HG03457 (cell line): ENCODE measurements around the gene ZBED3.

Source experiments
- ATAC-seq: cut with Tn5 transposase; IDR thresholded peaks from one replicate; pipeline ENCODE4 v1.9.1; 2021; ENCODE audit warnings: moderate number of reproducible peaks; ENCODE audit not compliant: unreplicated experiment

The ZBED3 gene

GRCh38 chr5:77077829-77078176 lies 9.3 kb downstream of the ZBED3 start:
- no peak for ATAC-seq

- peak; percentile 87 for ATAC-seq
These were observed 9.9 kb downstream of the ZBED3 start for GRCh38 chr5:77076961-77077828.

- no peak for ATAC-seq
These were observed 12.3 kb downstream of the ZBED3 start for GRCh38 chr5:77074745-77075144.

- no peak for ATAC-seq
These were observed 13.4 kb downstream of the ZBED3 start for GRCh38 chr5:77073667-77074066.

- no peak for ATAC-seq
These were observed 20.2 kb downstream of the ZBED3 start for GRCh38 chr5:77066823-77067442.

GRCh38 chr5:77066184-77066583 lies 20.9 kb downstream of the ZBED3 start:
- no peak for ATAC-seq

- ATAC-seq = no peak
These were observed 21.8 kb downstream of the ZBED3 start for GRCh38 chr5:77065256-77065655.

GRCh38 chr5:77064040-77064439 lies 23.0 kb downstream of the ZBED3 start:
- ATAC-seq = no peak

GRCh38 chr5:77046416-77047073 lies 40.5 kb downstream of the ZBED3 start:
- ATAC-seq = no peak

GRCh38 chr5:77035950-77036349 lies 51.1 kb downstream of the ZBED3 start:
- no peak for ATAC-seq

- no peak for ATAC-seq
These were observed 53.7 kb downstream of the ZBED3 start for GRCh38 chr5:77033338-77033737.

- no peak for ATAC-seq
These were observed 54.5 kb downstream of the ZBED3 start for GRCh38 chr5:77032635-77033034.

GRCh38 chr5:77031891-77032290 lies 55.2 kb downstream of the ZBED3 start:
- no peak for ATAC-seq

- peak; percentile 96 for ATAC-seq
These were observed 56.7 kb downstream of the ZBED3 start, which contains the start of gene AGGF1 for GRCh38 chr5:77030097-77031071. AGGF1 (plus strand) TSS chr5:77030404; CDS start chr5:77030767, 363 bp downstream.

GRCh38 chr5:77029376-77029885 lies 57.7 kb downstream of the ZBED3 start:
- no peak for ATAC-seq

- no peak for ATAC-seq
These were observed 58.3 kb downstream of the ZBED3 start for GRCh38 chr5:77028631-77029375.

GRCh38 chr5:77024490-77024889 lies 62.6 kb downstream of the ZBED3 start:
- no peak for ATAC-seq

- ATAC-seq = no peak
These were observed 64.3 kb downstream of the ZBED3 start for GRCh38 chr5:77022511-77023417.
